Measurements from ENCODE around the gene GAP43. TPM values are rescaled to one million over a fixed set of nuclear protein-coding genes. Genes with fewer than 3 reads are reported as not detected.

The GAP43 gene
- total and polyA plus RNA-seq, 2 of the 13 experiments (the other 11 are each of a cell fraction or from before 2014, with no cell fraction given) = not detected

DNA sequence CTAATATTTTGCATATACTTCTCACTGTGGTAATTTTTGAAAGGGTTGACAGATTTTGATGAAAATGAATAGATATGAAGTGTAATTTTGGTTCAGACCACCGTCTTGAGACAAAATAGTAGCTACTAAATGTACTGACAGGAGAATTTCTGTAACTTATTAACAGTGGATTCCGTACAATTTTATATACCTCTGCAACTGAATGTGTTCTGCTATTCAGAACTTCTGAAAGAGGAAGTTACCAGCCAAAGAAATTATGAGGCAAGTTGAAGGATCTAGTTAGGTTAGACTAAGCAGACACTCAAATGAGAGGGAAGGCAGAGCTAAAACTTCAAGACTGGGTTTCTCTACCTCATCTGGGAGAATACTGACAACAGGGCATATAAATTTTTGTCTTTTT, 29.4 kb downstream of the GAP43 start:
- 44% methylated on average over 2 of the region's 2 CpGs for WGBS (ENCODE audit: low lambda C conversion rate)
- ATAC-seq = no peak
- Histone ChIP-seq H3K4me2 (ENCODE audit: low read depth, low read length) (no peak overlapping the region), H3K9ac (ENCODE audit: insufficient read depth, low read depth, low read length) (no peak overlapping the region), H3K4me1 (ENCODE audit: insufficient read depth, low read length) (peaks cover 9% of the 10 kb centered on the region), H2AFZ (ENCODE audit: low read length) (no peak overlapping the region), H4K20me1 (ENCODE audit: insufficient read depth, low read length) (no peaks in the 10 kb centered on the region), H3K27me3 (ENCODE audit: control insufficient read depth in 1 of 2, insufficient read depth in 2 of 2, low read length in 2 of 2) (no peaks in the 10 kb centered on the region), H3K27ac (ENCODE audit: extremely low read length, insufficient read depth, low read length) (no peak overlapping the region), H3K36me3 (replicated peaks in 1 of 2; ENCODE audit: control insufficient read depth in 1 of 2, insufficient read depth in 2 of 2, low read length in 2 of 2) (no peaks in the 10 kb centered on the region), H3K4me3 (replicated peaks in 1 of 3; ENCODE audit: insufficient read depth in 1 of 3, low read depth in 2 of 3, low read length in 3 of 3) (no peak overlapping the region), H3K79me2 (ENCODE audit: insufficient read depth, low read length) (no peaks in the 10 kb centered on the region), H3K9me3 (ENCODE audit: low read length) (no peaks in the 10 kb centered on the region)
- DNase-seq (ENCODE audit: low spot score) = no peak
- ChIA-PET POLR2A (no interaction called here), CTCF (ENCODE audit: low intra/inter-chr PET ratio, low total read pairs) (no interaction called here)
- FAIRE-seq = no peak
- in situ Hi-C loops (cut with HindIII; ENCODE audit: extremely low pct_ligation_motif_present, low pct_unique_long_range_greater_than_20kb) (no loop called here), intact Hi-C loops (cut with micrococcal nuclease; ENCODE audit: unreplicated experiment) (no loop called here)
- BruUV-seq (replicated peaks) = no TSS peak
- TF ChIP-seq, protein P1, sequence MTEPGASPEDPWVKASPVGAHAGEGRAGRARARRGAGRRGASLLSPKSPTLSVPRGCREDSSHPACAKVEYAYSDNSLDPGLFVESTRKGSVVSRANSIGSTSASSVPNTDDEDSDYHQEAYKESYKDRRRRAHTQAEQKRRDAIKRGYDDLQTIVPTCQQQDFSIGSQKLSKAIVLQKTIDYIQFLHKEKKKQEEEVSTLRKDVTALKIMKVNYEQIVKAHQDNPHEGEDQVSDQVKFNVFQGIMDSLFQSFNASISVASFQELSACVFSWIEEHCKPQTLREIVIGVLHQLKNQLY (CRISPR knock-in tag; IDR thresholded peaks at IDR 0.05) = no peak
- TF ChIP-seq ZFP36L1 (CRISPR knock-in tag; IDR thresholded peaks at IDR 0.05) (no peak), KLF6 (CRISPR knock-in tag; IDR thresholded peaks at IDR 0.05) (no peak), SMAD3 (CRISPR knock-in tag; IDR thresholded peaks at IDR 0.05) (no peak), ZNF232 (CRISPR knock-in tag; IDR thresholded peaks at IDR 0.05; ENCODE audit: borderline replicate concordance) (no peak), ZNF761 (CRISPR knock-in tag; conservative IDR thresholded peaks at IDR 0.05) (no peak), CHD4 (IDR thresholded peaks at IDR 0.05; ENCODE audit: borderline replicate concordance, low read length) (no peak), SMAD1 (CRISPR knock-in tag; IDR thresholded peaks at IDR 0.05; ENCODE audit: borderline replicate concordance, low read depth) (no peak), ZNF629 (CRISPR knock-in tag; conservative IDR thresholded peaks at IDR 0.05) (no peak)
- TF ChIP-seq, protein P2, sequence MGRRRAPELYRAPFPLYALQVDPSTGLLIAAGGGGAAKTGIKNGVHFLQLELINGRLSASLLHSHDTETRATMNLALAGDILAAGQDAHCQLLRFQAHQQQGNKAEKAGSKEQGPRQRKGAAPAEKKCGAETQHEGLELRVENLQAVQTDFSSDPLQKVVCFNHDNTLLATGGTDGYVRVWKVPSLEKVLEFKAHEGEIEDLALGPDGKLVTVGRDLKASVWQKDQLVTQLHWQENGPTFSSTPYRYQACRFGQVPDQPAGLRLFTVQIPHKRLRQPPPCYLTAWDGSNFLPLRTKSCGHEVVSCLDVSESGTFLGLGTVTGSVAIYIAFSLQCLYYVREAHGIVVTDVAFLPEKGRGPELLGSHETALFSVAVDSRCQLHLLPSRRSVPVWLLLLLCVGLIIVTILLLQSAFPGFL (CRISPR knock-in tag; IDR thresholded peaks at IDR 0.05) = no peak
- TF ChIP-seq, protein P3, sequence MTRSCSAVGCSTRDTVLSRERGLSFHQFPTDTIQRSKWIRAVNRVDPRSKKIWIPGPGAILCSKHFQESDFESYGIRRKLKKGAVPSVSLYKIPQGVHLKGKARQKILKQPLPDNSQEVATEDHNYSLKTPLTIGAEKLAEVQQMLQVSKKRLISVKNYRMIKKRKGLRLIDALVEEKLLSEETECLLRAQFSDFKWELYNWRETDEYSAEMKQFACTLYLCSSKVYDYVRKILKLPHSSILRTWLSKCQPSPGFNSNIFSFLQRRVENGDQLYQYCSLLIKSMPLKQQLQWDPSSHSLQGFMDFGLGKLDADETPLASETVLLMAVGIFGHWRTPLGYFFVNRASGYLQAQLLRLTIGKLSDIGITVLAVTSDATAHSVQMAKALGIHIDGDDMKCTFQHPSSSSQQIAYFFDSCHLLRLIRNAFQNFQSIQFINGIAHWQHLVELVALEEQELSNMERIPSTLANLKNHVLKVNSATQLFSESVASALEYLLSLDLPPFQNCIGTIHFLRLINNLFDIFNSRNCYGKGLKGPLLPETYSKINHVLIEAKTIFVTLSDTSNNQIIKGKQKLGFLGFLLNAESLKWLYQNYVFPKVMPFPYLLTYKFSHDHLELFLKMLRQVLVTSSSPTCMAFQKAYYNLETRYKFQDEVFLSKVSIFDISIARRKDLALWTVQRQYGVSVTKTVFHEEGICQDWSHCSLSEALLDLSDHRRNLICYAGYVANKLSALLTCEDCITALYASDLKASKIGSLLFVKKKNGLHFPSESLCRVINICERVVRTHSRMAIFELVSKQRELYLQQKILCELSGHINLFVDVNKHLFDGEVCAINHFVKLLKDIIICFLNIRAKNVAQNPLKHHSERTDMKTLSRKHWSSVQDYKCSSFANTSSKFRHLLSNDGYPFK (CRISPR knock-in tag; IDR thresholded peaks at IDR 0.05; ENCODE audit: borderline replicate concordance) = no peak
- TF ChIP-seq, protein P4, sequence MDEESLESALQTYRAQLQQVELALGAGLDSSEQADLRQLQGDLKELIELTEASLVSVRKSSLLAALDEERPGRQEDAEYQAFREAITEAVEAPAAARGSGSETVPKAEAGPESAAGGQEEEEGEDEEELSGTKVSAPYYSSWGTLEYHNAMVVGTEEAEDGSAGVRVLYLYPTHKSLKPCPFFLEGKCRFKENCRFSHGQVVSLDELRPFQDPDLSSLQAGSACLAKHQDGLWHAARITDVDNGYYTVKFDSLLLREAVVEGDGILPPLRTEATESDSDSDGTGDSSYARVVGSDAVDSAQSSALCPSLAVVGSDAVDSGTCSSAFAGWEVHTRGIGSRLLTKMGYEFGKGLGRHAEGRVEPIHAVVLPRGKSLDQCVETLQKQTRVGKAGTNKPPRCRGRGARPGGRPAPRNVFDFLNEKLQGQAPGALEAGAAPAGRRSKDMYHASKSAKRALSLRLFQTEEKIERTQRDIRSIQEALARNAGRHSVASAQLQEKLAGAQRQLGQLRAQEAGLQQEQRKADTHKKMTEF (CRISPR knock-in tag; IDR thresholded peaks at IDR 0.05) = no peak
- TF ChIP-seq, protein P5, sequence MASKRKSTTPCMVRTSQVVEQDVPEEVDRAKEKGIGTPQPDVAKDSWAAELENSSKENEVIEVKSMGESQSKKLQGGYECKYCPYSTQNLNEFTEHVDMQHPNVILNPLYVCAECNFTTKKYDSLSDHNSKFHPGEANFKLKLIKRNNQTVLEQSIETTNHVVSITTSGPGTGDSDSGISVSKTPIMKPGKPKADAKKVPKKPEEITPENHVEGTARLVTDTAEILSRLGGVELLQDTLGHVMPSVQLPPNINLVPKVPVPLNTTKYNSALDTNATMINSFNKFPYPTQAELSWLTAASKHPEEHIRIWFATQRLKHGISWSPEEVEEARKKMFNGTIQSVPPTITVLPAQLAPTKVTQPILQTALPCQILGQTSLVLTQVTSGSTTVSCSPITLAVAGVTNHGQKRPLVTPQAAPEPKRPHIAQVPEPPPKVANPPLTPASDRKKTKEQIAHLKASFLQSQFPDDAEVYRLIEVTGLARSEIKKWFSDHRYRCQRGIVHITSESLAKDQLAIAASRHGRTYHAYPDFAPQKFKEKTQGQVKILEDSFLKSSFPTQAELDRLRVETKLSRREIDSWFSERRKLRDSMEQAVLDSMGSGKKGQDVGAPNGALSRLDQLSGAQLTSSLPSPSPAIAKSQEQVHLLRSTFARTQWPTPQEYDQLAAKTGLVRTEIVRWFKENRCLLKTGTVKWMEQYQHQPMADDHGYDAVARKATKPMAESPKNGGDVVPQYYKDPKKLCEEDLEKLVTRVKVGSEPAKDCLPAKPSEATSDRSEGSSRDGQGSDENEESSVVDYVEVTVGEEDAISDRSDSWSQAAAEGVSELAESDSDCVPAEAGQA (IDR thresholded peaks at IDR 0.05; ENCODE audit: low read depth) = no peak
- TF ChIP-seq, protein P5 (CRISPR knock-in tag; IDR thresholded peaks at IDR 0.05; ENCODE audit: borderline replicate concordance) = no peak
